Naive thymus-derived CD4-positive, alpha-beta T cell (primary cell): Measurements from ENCODE around the gene OPN4. TPM values are rescaled to one million over a fixed set of nuclear protein-coding genes. Genes with fewer than 3 reads are reported as not detected.

Source experiments
- ATAC-seq: fragments of 150-1000 bp; cut with Tn5 transposase; 2 replicates; pipeline ENCODE4 v1.10.0; 2021; ENCODE audit warnings: mild to moderate bottlenecking, moderate library complexity
- CTCF ChIA-PET: fragments of 350-600 bp; sonication (Branson Sonifier 250); formaldehyde crosslinking; loops from one replicate; lab custom pipeline; 2021; ENCODE audit warnings: antibody characterized with exemption; lab: Charles Lee
- POLR2A ChIA-PET: fragments of 350-600 bp; sonication (Branson Sonifier 250); formaldehyde crosslinking; loops from one replicate; lab custom pipeline; 2021; ENCODE audit warnings: antibody characterized with exemption, inconsistent platforms; lab: Charles Lee
- DNase-seq, 9 donors: peaks; one replicate each; pipeline versions ENCODE4 v3.0.0 to v3.0.0-alpha.2; 2020 to 2022; ENCODE audit warnings: mixed read lengths in 1 of 9
- H3K27ac ChIP-seq: one replicate; pipeline ENCODE4 v1.7.0; 2013; ENCODE audit warnings: mild to moderate bottlenecking, low read depth, low read length, moderate library complexity
- H3K27me3 ChIP-seq, 2 donors: one replicate each; pipeline ENCODE4 v1.7.0; 2013; ENCODE audit warnings: low read length in 2 of 2, mild to moderate bottlenecking in 2 of 2, moderate library complexity in 2 of 2; ENCODE audit not compliant: control insufficient read depth in 2 of 2, insufficient read depth in 2 of 2
- H3K36me3 ChIP-seq, 3 experiments: 1 replicate in 2 of 3; 2 replicates in 1 of 3; pipeline ENCODE4 v1.7.0; 2013; ENCODE audit warnings: low read length in 3 of 3, mild to moderate bottlenecking in 3 of 3, moderate library complexity in 1 of 3; ENCODE audit not compliant: insufficient read depth in 3 of 3, control insufficient read depth in 2 of 3
- H3K4me1 ChIP-seq, 2 donors: one replicate each; pipeline ENCODE4 v1.7.0; 2013; ENCODE audit warnings: low read length in 2 of 2, mild to moderate bottlenecking in 2 of 2, moderate library complexity in 1 of 2; ENCODE audit not compliant: control insufficient read depth in 2 of 2, insufficient read depth in 2 of 2
- H3K4me3 ChIP-seq: 2 replicates; pipeline ENCODE4 v1.7.0; 2013; ENCODE audit warnings: mild to moderate bottlenecking, low read length
- H3K9me3 ChIP-seq, 3 experiments: 1 replicate in 2 of 3; 2 replicates in 1 of 3; pipeline ENCODE4 v1.7.0; 2013; ENCODE audit warnings: low read length in 3 of 3; ENCODE audit not compliant: control insufficient read depth in 2 of 3
- H3K27ac Mint-ChIP-seq, 9 donors: one replicate each; pipeline ENCODE4 v1.8.0; 2020 to 2022; ENCODE audit warnings: mixed read lengths in 9 of 9, mild to moderate bottlenecking in 8 of 9, moderate library complexity in 5 of 9, inconsistent platforms in 2 of 9
- H3K27me3 Mint-ChIP-seq, 5 donors: one replicate each; pipeline ENCODE4 v1.8.0; 2021 to 2022; ENCODE audit warnings: mixed read lengths in 5 of 5, mild to moderate bottlenecking in 1 of 5
- H3K36me3 Mint-ChIP-seq, 5 donors: one replicate each; pipeline ENCODE4 v1.8.0; 2020 to 2022; ENCODE audit warnings: mixed read lengths in 5 of 5, mild to moderate bottlenecking in 3 of 5, inconsistent platforms in 1 of 5
- H3K4me1 Mint-ChIP-seq, 7 donors: one replicate each; pipeline ENCODE4 v1.8.0; 2020 to 2022; ENCODE audit warnings: mixed read lengths in 7 of 7, mild to moderate bottlenecking in 3 of 7, inconsistent platforms in 1 of 7
- H3K4me3 Mint-ChIP-seq, 10 donors: one replicate each; pipeline ENCODE4 v1.8.0; 2020 to 2022; ENCODE audit warnings: mild to moderate bottlenecking in 10 of 10, mixed read lengths in 10 of 10, moderate library complexity in 6 of 10, inconsistent platforms in 2 of 10
- H3K9me3 Mint-ChIP-seq, 11 donors: one replicate each; pipeline ENCODE4 v1.8.0; 2020 to 2022; ENCODE audit warnings: mixed read lengths in 11 of 11, mild to moderate bottlenecking in 4 of 11, inconsistent platforms in 1 of 11, moderate library complexity in 1 of 11
- intact Hi-C, 2 donors: fragments of 100-400 bp; cut with micrococcal nuclease; formaldehyde crosslinking; loops; one replicate each; pipeline ENCODE4 v1.15.1; 2023
- polyA plus RNA-seq, 2 donors: library from polyadenylated mRNA; unstranded; fragments of 300-500 nt; fragmentation: Illumina TruSeq; gene quantifications; one replicate each; pipeline ENCODE4 v1.2.3, GENCODE V29; 2021
- total RNA-seq, 6 experiments: library from RNA in 5 of 6; stranded (reverse) in 5 of 6; gene quantifications; 1 replicate in 5 of 6; 2 replicates in 1 of 6; pipeline ENCODE4 v1.2.3 and lab custom pipeline; 2021 to 2026

OPN4 gene
- total and polyA plus RNA-seq, 7 experiments from 2014 or later, result not detected

GRCh38 chr10:86674912-86675311 lies 20.6 kb downstream of the OPN4 start:
- intact Hi-C loops, result no loop called here
- no peak overlapping the region for H3K4me3 Mint-ChIP-seq
- no peaks in the 10 kb centered on the region for H3K4me1 ChIP-seq
- no peak overlapping the region for H3K27ac Mint-ChIP-seq
- no peak overlapping the region for H3K27ac ChIP-seq
- H3K36me3 Mint-ChIP-seq, result no peaks in the 10 kb centered on the region
- no peaks in the 10 kb centered on the region for H3K27me3 Mint-ChIP-seq
- no peak for DNase-seq
- H3K36me3 ChIP-seq, result no peaks in the 10 kb centered on the region
- ChIA-PET CTCF (no interaction called here), POLR2A (no interaction called here)
- H3K27me3 ChIP-seq, result no peaks in the 10 kb centered on the region
- H3K4me3 ChIP-seq, result no peak overlapping the region
- no peaks in the 10 kb centered on the region for H3K9me3 ChIP-seq
- H3K9me3 Mint-ChIP-seq, result peaks cover 0 to 1% (median 0%) of the 10 kb centered on the region in 11 donors
- no peaks in the 10 kb centered on the region for H3K4me1 Mint-ChIP-seq
- ATAC-seq, result peak; percentile 8

- POLR2A ChIA-PET, result no interaction called here
- CTCF ChIA-PET, result no interaction called here
- Histone ChIP-seq H3K4me1 (no peaks in the 10 kb centered on the region), H3K9me3 (no peaks in the 10 kb centered on the region), H3K36me3 (no peaks in the 10 kb centered on the region), H3K27ac (no peak overlapping the region), H3K4me3 (no peak overlapping the region), H3K27me3 (no peaks in the 10 kb centered on the region)
- no peaks in the 10 kb centered on the region for H3K36me3 Mint-ChIP-seq
- intact Hi-C loops, result no loop called here
- no peak overlapping the region for H3K27ac Mint-ChIP-seq
- peaks cover 0 to 1% (median 0%) of the 10 kb centered on the region in 11 donors for H3K9me3 Mint-ChIP-seq
- DNase-seq (no peak), ATAC-seq (no peak)
- no peak overlapping the region for H3K4me3 Mint-ChIP-seq
- H3K27me3 Mint-ChIP-seq, result no peaks in the 10 kb centered on the region
- H3K4me1 Mint-ChIP-seq, result no peaks in the 10 kb centered on the region
Measured at GRCh38 chr10:86677374-86677773, 23.0 kb downstream of the OPN4 start.

- no peaks in the 10 kb centered on the region for H3K36me3 Mint-ChIP-seq
- DNase-seq, result no peak
- intact Hi-C loops, result no loop called here
- no peak overlapping the region for H3K4me3 Mint-ChIP-seq
- Histone ChIP-seq H3K4me3 (no peak overlapping the region), H3K9me3 (no peaks in the 10 kb centered on the region), H3K27ac (no peak overlapping the region), H3K27me3 (no peaks in the 10 kb centered on the region), H3K4me1 (no peaks in the 10 kb centered on the region), H3K36me3 (no peaks in the 10 kb centered on the region)
- H3K27me3 Mint-ChIP-seq, result no peaks in the 10 kb centered on the region
- H3K27ac Mint-ChIP-seq, result peak overlapping the region in 1 of 9 donors; percentile 78
- ChIA-PET POLR2A (no interaction called here), CTCF (interaction anchor here (0.8 to 1.1 kb wide), 2 partner anchors 9 to 14 kb away, joined by 3 to 4 read pairs; no protein-coding TSS in a partner anchor)
- peaks cover 0 to 1% (median 0%) of the 10 kb centered on the region in 11 donors for H3K9me3 Mint-ChIP-seq
- ATAC-seq, result no peak
- no peaks in the 10 kb centered on the region for H3K4me1 Mint-ChIP-seq
Measured at GRCh38 chr10:86678999-86679792, 24.8 kb downstream of the OPN4 start.

- no peaks in the 10 kb centered on the region for H3K9me3 Mint-ChIP-seq
- ChIA-PET CTCF (no interaction called here), POLR2A (no interaction called here)
- Histone ChIP-seq H3K27me3 (no peaks in the 10 kb centered on the region), H3K36me3 (no peaks in the 10 kb centered on the region), H3K4me3 (no peak overlapping the region), H3K4me1 (no peaks in the 10 kb centered on the region), H3K9me3 (no peaks in the 10 kb centered on the region), H3K27ac (no peak overlapping the region)
- DNase-seq (no peak), ATAC-seq (no peak)
- H3K4me3 Mint-ChIP-seq, result no peak overlapping the region
- intact Hi-C loops, result no loop called here
- H3K36me3 Mint-ChIP-seq, result no peaks in the 10 kb centered on the region
- H3K4me1 Mint-ChIP-seq, result no peaks in the 10 kb centered on the region
- no peak overlapping the region for H3K27ac Mint-ChIP-seq
- H3K27me3 Mint-ChIP-seq, result peaks cover 0 to 4% (median 0%) of the 10 kb centered on the region in 5 donors
Measured at GRCh38 chr10:86681047-86681446, 26.7 kb downstream of the OPN4 start.

- CTCF ChIA-PET, result no interaction called here
- H3K27ac ChIP-seq, result no peak overlapping the region
- H3K36me3 ChIP-seq, result no peaks in the 10 kb centered on the region
- no peaks in the 10 kb centered on the region for H3K27me3 ChIP-seq
- H3K27ac Mint-ChIP-seq, result no peak overlapping the region
- no peaks in the 10 kb centered on the region for H3K36me3 Mint-ChIP-seq
- intact Hi-C loops, result no loop called here
- no peak overlapping the region for H3K4me3 ChIP-seq
- no peaks in the 10 kb centered on the region for H3K4me1 ChIP-seq
- no peak overlapping the region for H3K4me3 Mint-ChIP-seq
- POLR2A ChIA-PET, result no interaction called here
- no peaks in the 10 kb centered on the region for H3K4me1 Mint-ChIP-seq
- no peak for ATAC-seq
- no peaks in the 10 kb centered on the region for H3K9me3 Mint-ChIP-seq
- H3K27me3 Mint-ChIP-seq, result peaks cover 0 to 4% (median 0%) of the 10 kb centered on the region in 5 donors
- DNase-seq, result no peak
- H3K9me3 ChIP-seq, result no peaks in the 10 kb centered on the region
Measured at GRCh38 chr10:86681722-86682386, 27.5 kb downstream of the OPN4 start.

- Histone ChIP-seq H3K4me3 (no peak overlapping the region), H3K4me1 (no peaks in the 10 kb centered on the region), H3K9me3 (no peaks in the 10 kb centered on the region), H3K36me3 (no peaks in the 10 kb centered on the region), H3K27me3 (no peaks in the 10 kb centered on the region), H3K27ac (no peak overlapping the region)
- ChIA-PET POLR2A (no interaction called here), CTCF (interaction anchor here (0.6 kb wide), 1 partner anchor 1192 kb away, joined by 3 read pairs; no protein-coding TSS in a partner anchor)
- no peak overlapping the region for H3K27ac Mint-ChIP-seq
- no peaks in the 10 kb centered on the region for H3K9me3 Mint-ChIP-seq
- no peak overlapping the region for H3K4me3 Mint-ChIP-seq
- intact Hi-C loops, result no loop called here
- no peaks in the 10 kb centered on the region for H3K36me3 Mint-ChIP-seq
- DNase-seq, result no peak
- no peak for ATAC-seq
- H3K4me1 Mint-ChIP-seq, result no peaks in the 10 kb centered on the region
- peaks cover 0 to 4% (median 0%) of the 10 kb centered on the region in 5 donors for H3K27me3 Mint-ChIP-seq
Measured at GRCh38 chr10:86682675-86683074, 28.3 kb downstream of the OPN4 start.
